Immature natural killer cell (primary cell): Measurements from ENCODE around the gene CACNG7. TPM values are rescaled to one million over a fixed set of nuclear protein-coding genes. Genes with fewer than 3 reads are reported as not detected.
"Not testable (repeated sequence)": the region's sequence is repeated elsewhere in the genome, so short reads cannot be mapped to it uniquely, and the experiment has no call there.

Experiments
- DNase-seq, 3 donors: peaks; one replicate each; pipeline ENCODE4 v3.0.0; 2022; ENCODE audit warnings: mixed read lengths in 1 of 3
- H3K27ac Mint-ChIP-seq, 6 donors: one replicate each; pipeline ENCODE4 v1.8.0; 2020; ENCODE audit warnings: mixed read lengths in 6 of 6, mild to moderate bottlenecking in 5 of 6, inconsistent platforms in 4 of 6, moderate library complexity in 3 of 6
- H3K27me3 Mint-ChIP-seq, 3 donors: one replicate each; pipeline ENCODE4 v1.8.0; 2020 to 2021; ENCODE audit warnings: low read depth in 3 of 3, mild to moderate bottlenecking in 3 of 3, mixed read lengths in 3 of 3, moderate library complexity in 3 of 3, inconsistent platforms in 1 of 3
- H3K36me3 Mint-ChIP-seq, 3 donors: one replicate each; pipeline ENCODE4 v1.8.0; 2020; ENCODE audit warnings: mixed read lengths in 3 of 3, inconsistent platforms in 2 of 3, mild to moderate bottlenecking in 2 of 3
- H3K4me1 Mint-ChIP-seq, 2 donors: one replicate each; pipeline ENCODE4 v1.8.0; 2020; ENCODE audit warnings: inconsistent platforms in 2 of 2, mild to moderate bottlenecking in 2 of 2, mixed read lengths in 2 of 2, moderate library complexity in 1 of 2
- H3K4me3 Mint-ChIP-seq, 5 donors: one replicate each; pipeline ENCODE4 v1.8.0; 2020; ENCODE audit warnings: mild to moderate bottlenecking in 5 of 5, mixed read lengths in 5 of 5, inconsistent platforms in 3 of 5, moderate library complexity in 3 of 5
- H3K9me3 Mint-ChIP-seq, 6 donors: one replicate each; pipeline ENCODE4 v1.8.0; 2020; ENCODE audit warnings: mild to moderate bottlenecking in 6 of 6, mixed read lengths in 6 of 6, inconsistent platforms in 4 of 6, moderate library complexity in 3 of 6
- polyA plus RNA-seq, 3 donors: library from polyadenylated mRNA; unstranded; fragments of 300-500 nt; fragmentation: Illumina TruSeq; gene quantifications; one replicate each; pipeline ENCODE4 v1.2.3, GENCODE V29; 2021

The CACNG7 gene
- polyA plus RNA-seq, 3 donors from 2014 or later: not detected

DNA sequence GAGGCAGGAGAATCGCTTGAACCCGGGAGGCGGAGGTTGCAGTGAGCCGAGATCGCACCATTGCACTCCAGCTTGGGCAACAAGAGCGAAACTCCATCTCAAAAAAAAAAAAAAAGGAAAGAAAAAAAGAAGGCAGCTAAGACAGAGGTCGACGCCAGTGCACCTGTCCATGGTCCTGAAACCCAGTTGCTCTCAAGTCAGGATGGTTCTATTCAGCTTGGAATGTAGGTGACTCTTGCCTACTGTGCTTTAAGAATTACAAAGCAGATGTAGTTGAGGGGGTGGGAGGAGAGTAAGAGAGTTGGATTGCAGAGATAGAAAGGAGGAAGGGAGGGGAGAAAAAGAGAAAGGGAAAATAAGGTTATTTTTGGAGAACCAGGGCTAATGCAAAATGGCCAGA, 18.7 kb downstream of the CACNG7 start:
- Mint-ChIP-seq H3K36me3 (no peaks in the 10 kb centered on the region), H3K9me3 (peaks cover 0 to 2% (median 0%) of the 10 kb centered on the region in 6 donors), H3K4me3 (peak overlapping the region in 1 of 5 donors; percentile 28), H3K4me1 (no peaks in the 10 kb centered on the region), H3K27me3 (peaks cover 0 to 4% (median 0%) of the 10 kb centered on the region in 3 donors), H3K27ac (no peak overlapping the region)
- no peak for DNase-seq

DNA sequence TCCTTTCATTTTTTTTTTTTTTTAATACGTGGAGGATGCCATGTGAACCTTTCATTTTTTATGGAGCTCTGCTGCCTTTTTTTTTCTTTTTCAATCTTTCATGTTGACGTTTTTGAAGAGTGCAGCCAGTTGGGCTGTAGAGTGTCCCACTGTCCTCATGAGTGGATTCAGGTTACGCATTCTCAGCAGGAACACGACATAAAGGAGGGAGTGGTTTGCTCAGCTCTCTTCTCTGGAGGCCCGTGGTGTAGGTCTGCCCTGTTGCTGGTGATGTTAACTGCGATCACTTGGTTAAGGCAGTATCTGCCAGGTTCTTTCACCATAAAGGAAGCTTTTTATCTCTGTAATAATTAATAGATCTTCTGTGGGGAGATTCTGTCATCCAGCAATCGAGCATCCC, 27.0 kb downstream of the CACNG7 start:
- Mint-ChIP-seq H3K4me1 (no peaks in the 10 kb centered on the region), H3K4me3 (no peak overlapping the region), H3K27ac (no peak overlapping the region), H3K36me3 (no peaks in the 10 kb centered on the region), H3K9me3 (no peaks in the 10 kb centered on the region), H3K27me3 (peaks cover 0 to 7% (median 2%) of the 10 kb centered on the region in 3 donors)
- no peak for DNase-seq

DNA sequence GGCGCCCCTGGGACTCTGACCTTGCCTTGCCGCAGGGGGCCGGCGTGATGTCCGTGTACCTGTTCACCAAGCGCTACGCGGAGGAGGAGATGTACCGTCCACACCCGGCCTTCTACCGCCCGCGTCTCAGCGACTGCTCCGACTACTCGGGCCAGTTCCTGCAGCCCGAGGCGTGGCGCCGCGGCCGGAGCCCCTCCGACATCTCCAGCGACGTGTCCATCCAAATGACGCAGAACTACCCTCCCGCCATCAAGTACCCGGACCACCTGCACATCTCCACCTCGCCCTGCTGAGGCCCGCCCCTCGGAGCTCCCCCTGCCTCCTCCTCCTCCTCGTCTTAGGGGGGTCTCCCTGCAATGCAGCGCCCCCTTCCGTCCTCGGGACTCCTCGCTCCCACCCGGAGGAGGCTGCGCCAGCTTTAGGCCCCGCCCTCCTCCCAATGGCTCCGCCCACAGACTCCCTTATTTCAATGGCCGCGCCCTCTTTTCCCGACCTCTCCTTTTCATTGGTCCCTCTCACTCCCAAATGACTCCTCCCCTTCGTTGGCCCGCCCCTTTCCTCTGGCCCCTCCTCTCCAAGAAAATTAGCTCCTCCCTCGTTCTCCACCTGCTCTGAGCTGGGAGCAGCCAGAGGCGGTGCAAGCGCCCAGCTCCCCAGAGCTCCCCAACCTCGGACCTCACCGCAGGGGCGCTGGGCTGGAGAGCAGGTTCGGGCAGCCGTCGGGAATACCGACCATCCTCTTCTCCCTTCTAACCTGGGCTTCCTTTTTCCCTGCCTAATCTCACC, 33.1 kb downstream of the CACNG7 start:
- no peaks in the 10 kb centered on the region for H3K4me1 Mint-ChIP-seq
- H3K27ac Mint-ChIP-seq: no peak overlapping the region
- peaks cover 2 to 21% (median 11%) of the 10 kb centered on the region in 3 donors for H3K27me3 Mint-ChIP-seq
- peaks cover 0 to 2% (median 0%) of the 10 kb centered on the region in 6 donors for H3K9me3 Mint-ChIP-seq
- peak in 1 of 3 donors; percentile 1 for DNase-seq
- H3K4me3 Mint-ChIP-seq: no peak overlapping the region
- no peaks in the 10 kb centered on the region for H3K36me3 Mint-ChIP-seq

DNA sequence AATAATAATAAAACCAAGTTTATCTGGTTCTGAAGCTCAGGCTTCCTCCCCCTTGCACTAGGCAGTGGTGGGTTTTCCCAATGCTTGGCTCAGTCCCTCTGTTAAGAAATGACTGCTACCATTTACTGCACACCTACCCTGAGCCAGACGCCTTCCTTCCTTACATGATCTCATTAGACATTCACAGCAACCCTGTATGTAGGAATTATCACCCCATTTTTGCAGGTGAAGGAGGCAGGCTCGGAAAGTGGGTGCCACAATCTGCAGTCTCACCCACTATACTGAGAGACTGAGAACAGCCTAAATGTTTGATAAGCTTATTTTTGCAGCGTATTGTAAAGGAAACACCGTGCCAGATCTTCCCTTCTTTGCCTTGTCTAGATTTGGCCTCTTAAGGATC, 35.3 kb downstream of the CACNG7 start:
- Mint-ChIP-seq H3K4me1 (no peaks in the 10 kb centered on the region), H3K4me3 (no peak overlapping the region), H3K9me3 (peaks cover 0 to 2% (median 0%) of the 10 kb centered on the region in 6 donors), H3K36me3 (no peaks in the 10 kb centered on the region), H3K27ac (no peak overlapping the region), H3K27me3 (peaks cover 5 to 21% (median 11%) of the 10 kb centered on the region in 3 donors)
- no peak for DNase-seq

DNA sequence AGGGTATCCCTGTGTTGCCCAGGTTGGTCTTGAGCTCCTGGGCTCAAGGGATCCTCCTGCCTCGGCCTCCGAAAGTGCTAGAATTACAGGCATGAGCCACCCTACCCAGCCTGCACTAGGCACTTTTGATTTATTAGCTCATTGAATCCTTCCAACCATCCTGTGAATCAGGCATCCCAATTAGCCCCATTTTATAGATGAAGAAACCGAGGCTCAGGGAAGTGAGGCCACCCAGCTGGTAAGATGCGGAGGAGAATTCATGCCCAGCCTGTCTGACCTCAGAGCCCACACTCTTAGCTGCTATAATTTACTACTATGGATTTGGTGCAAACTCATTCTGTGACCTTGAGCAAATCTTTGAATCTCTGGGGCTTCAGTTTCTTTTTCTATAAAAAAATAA, 35.9 kb downstream of the CACNG7 start:
- no peaks in the 10 kb centered on the region for H3K4me1 Mint-ChIP-seq
- no peaks in the 10 kb centered on the region for H3K36me3 Mint-ChIP-seq
- no peak for DNase-seq
- peaks cover 0 to 2% (median 0%) of the 10 kb centered on the region in 6 donors for H3K9me3 Mint-ChIP-seq
- H3K27ac Mint-ChIP-seq: no peak overlapping the region
- peaks cover 5 to 21% (median 11%) of the 10 kb centered on the region in 3 donors for H3K27me3 Mint-ChIP-seq
- no peak overlapping the region for H3K4me3 Mint-ChIP-seq

DNA sequence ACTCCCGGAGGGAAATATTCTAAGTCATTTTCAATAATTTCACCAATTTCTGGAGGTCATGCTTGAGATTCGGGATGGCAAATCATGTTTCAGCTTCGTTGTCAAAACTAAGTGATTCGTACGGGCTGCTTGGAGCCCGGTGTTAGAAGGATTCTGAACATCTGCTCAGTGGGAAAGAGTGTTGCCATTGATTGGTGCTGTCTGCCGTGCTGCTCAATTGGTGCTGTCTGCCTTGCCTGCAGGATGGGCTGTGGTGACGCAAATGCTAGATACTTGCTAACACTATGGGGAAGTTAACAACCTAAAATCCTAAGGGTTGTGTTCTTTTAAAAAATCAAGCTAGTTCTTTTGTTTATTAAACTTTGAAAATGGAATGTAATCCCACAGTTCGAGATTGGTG, 36.4 kb downstream of the CACNG7 start:
- Mint-ChIP-seq H3K4me3 (no peak overlapping the region), H3K27ac (no peak overlapping the region), H3K27me3 (peaks cover 3 to 18% (median 11%) of the 10 kb centered on the region in 3 donors), H3K4me1 (no peaks in the 10 kb centered on the region), H3K9me3 (peaks cover 0 to 2% (median 0%) of the 10 kb centered on the region in 6 donors), H3K36me3 (no peaks in the 10 kb centered on the region)
- no peak for DNase-seq

DNA sequence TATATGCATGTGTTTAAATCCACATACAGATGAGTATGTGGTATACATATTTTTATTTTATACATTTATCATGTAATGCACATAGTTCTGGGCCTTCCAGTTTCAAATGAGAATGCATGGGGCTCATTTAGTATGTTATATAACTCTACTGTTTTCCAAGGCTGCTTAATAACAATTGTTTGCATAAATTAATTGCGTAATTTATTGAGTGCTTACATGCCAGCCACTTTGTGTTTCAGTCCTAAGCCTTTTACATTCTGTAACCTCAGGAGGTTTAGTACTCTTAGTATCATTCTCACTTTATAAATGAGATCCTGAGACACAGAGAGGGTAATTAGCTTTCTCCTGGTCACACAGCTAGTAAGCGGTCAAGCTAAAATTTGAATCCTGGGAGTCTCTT, 36.9 kb downstream of the CACNG7 start:
- H3K4me3 Mint-ChIP-seq: no peak overlapping the region
- peaks cover 3 to 17% (median 11%) of the 10 kb centered on the region in 3 donors for H3K27me3 Mint-ChIP-seq
- peaks cover 0 to 2% (median 0%) of the 10 kb centered on the region in 6 donors for H3K9me3 Mint-ChIP-seq
- no peak for DNase-seq
- no peaks in the 10 kb centered on the region for H3K4me1 Mint-ChIP-seq
- no peak overlapping the region for H3K27ac Mint-ChIP-seq
- H3K36me3 Mint-ChIP-seq: no peaks in the 10 kb centered on the region

DNA sequence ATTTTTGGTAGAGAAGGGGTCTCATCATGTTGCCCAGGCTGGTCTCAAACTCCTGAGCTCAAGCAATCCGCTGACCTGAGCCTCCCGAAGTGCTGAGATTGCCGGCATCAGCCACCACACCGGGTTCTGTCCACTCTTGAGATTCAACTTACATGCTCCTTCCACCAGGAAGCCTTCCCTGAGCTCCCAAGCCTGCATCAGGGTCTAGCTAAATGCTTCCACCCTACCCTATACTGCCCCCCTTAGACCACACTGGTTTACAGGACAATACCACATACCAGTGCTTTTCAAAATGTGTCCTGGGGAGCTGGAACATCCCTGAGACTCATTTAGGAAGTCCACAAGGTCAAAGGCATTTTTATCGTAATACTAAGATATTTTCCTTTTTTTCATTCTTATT, 38.5 kb downstream of the CACNG7 start:
- Mint-ChIP-seq H3K9me3 (peaks cover 0 to 2% (median 0%) of the 10 kb centered on the region in 6 donors), H3K4me1 (no peaks in the 10 kb centered on the region), H3K27ac (no peak overlapping the region), H3K27me3 (peaks cover 3 to 13% (median 6%) of the 10 kb centered on the region in 3 donors), H3K36me3 (no peaks in the 10 kb centered on the region), H3K4me3 (no peak overlapping the region)
- DNase-seq: no peak

DNA sequence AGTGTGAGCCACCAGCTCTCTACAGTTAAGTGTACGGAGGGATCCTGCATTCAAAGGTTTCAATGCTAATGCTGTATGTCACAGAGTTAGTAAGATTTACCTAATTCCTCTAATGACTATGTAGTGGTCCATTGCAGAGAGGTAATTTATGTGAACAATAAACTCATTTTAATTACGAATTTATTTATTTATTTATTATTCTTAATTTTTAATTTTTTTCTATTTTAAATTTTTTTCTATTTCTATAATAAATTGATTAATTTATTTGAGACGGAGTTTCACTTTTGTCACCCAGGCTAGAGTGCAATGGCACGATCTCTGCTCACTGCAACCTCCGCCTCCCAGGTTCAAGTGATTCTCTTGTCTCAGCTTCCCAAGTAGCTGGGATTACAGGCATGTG, 39.5 kb downstream of the CACNG7 start:
- DNase-seq, H3K27ac Mint-ChIP-seq, H3K27me3 Mint-ChIP-seq, H3K9me3 Mint-ChIP-seq, H3K4me3 Mint-ChIP-seq, H3K4me1 Mint-ChIP-seq, H3K36me3 Mint-ChIP-seq: not testable (repeated sequence)

DNA sequence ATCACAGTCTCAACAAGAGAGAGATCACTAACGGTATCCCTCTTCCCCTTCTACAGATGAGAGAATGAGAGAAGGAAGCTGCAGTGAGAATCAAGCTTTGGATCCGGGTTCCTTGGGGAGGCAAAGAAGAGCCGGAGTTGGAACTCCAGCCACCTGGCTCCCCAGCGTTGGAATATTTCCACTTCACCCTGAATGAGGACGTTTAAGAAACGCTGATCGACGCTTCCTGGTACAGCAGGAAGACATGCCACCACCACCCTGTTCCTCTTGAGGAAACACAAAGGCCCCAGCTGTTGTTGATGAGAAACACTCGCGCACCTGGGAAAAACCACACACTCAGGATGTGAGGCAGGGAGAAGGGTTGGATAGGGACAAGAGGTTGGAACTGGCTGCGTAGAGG, 42.4 kb downstream of the CACNG7 start:
- Mint-ChIP-seq H3K4me1 (no peaks in the 10 kb centered on the region), H3K27ac (no peak overlapping the region), H3K27me3 (peaks cover 0 to 8% (median 5%) of the 10 kb centered on the region in 3 donors), H3K9me3 (no peaks in the 10 kb centered on the region), H3K36me3 (no peaks in the 10 kb centered on the region), H3K4me3 (no peak overlapping the region)
- no peak for DNase-seq

DNA sequence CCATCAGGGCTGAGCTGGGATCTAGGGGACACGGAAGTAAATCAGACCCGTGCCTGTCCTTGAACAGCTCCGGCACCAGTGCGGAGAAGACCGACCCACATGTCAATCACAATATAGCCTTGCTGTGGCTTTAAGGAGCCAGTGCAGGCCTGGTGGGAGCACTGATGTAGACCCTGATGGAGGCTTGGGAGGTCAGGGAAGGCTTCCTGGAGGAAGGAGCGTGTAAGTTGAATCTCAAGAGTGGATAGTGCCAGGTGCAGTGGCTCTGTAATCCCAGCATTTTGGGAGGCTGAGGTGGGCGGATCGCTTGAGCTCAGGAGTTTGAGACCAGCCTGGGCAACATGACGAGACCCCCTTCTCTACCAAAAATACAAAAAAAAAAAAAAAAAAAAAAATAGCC, 42.9 kb downstream of the CACNG7 start:
- no peak for DNase-seq
- no peaks in the 10 kb centered on the region for H3K36me3 Mint-ChIP-seq
- H3K4me3 Mint-ChIP-seq: no peak overlapping the region
- peaks cover 0 to 8% (median 5%) of the 10 kb centered on the region in 3 donors for H3K27me3 Mint-ChIP-seq
- no peaks in the 10 kb centered on the region for H3K4me1 Mint-ChIP-seq
- no peak overlapping the region for H3K27ac Mint-ChIP-seq
- H3K9me3 Mint-ChIP-seq: no peaks in the 10 kb centered on the region

DNA sequence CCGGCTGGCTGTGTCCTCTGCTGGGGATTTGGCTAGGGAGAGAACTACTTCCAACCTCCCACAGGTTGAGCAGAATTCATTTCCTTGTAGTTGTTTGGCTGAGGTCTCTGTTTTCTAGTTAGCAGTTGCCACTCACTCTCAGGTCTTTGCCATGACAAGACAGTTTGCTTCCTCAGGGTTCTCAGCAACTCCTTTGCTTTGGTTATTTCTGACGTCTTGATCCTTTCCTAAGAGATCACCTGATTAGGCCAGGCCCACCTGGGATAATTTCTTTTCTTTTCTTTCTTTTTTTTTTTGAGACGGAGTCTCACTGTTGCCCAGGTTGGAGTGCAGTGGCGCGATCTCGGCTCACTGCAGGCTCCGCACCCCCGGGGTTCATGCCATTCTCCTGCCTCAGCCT, 44.3 kb downstream of the CACNG7 start:
- no peaks in the 10 kb centered on the region for H3K9me3 Mint-ChIP-seq
- H3K36me3 Mint-ChIP-seq: no peaks in the 10 kb centered on the region
- H3K4me3 Mint-ChIP-seq: no peak overlapping the region
- peaks cover 6 to 14% (median 10%) of the 10 kb centered on the region in 3 donors for H3K27me3 Mint-ChIP-seq
- DNase-seq: no peak
- no peak overlapping the region for H3K27ac Mint-ChIP-seq
- no peaks in the 10 kb centered on the region for H3K4me1 Mint-ChIP-seq

DNA sequence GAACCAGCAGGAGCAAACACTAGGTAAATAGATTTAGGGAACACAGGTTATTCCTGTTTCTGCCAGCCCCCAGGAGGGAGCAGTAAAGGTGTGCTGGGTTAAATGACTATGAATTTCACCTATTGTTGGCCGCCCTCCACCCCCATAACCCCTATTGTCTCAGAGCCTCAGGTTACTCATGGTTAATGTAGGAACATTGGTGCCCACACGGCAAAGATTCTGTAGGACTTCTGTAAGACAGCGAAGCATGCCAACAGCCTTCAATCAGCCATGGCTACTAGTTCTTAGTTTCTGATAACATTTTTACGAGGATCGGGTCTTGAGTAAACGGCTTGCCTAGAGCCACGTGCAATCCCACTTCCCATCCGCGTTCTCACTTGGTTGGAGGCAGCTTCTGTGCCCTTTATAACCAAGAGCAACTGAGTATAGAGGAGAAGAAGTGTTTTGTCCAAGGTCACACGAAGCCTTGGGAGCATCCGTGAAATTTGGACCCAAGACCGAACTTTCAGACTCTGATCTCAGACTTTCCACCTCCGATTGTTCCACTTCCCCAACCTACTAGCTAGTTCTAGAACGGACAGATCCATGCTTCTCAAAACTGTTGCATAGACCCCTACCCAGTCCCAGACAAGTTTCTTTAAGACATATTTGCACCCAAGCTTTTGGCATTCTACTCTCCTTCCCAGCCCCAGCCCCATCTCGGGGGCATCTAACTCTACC, 48.5 kb downstream of the CACNG7 start:
- Mint-ChIP-seq H3K4me3 (peak overlapping the region in 1 of 5 donors; percentile 51), H3K27me3 (peaks cover 25 to 41% (median 27%) of the 10 kb centered on the region in 3 donors), H3K27ac (no peak overlapping the region), H3K4me1 (no peaks in the 10 kb centered on the region), H3K9me3 (peaks cover 0 to 2% (median 0%) of the 10 kb centered on the region in 6 donors), H3K36me3 (peaks cover 0 to 4% (median 0%) of the 10 kb centered on the region in 3 donors)
- no peak for DNase-seq

DNA sequence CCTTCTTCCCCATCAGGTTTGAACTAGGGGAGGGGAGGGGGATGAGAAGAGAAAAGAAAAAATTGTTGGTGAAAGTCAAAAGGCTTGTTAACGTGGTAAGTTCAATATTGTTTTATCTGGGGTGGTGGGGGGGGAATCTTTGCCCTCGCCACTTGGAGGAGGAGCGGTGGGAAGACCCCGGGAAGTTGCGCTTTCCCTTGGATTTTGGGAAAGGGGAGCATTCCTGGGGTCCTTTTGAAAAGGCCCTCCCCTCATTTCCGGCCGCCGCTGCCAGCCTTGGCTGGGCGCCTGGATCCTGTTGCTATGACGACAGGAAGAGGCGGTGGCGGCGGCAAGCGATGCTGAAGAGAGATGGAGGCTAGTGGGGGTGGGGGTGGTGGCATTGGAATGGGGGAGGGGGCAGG, 49.1 kb downstream of the CACNG7 start:
- Mint-ChIP-seq H3K4me3 (no peak overlapping the region), H3K9me3 (peaks cover 0 to 2% (median 0%) of the 10 kb centered on the region in 6 donors), H3K27ac (no peak overlapping the region), H3K36me3 (peaks cover 0 to 4% (median 0%) of the 10 kb centered on the region in 3 donors), H3K27me3 (peaks cover 25 to 41% (median 27%) of the 10 kb centered on the region in 3 donors), H3K4me1 (no peaks in the 10 kb centered on the region)
- no peak for DNase-seq
